AG09319 (cell line): ENCODE data around the gene EPHA8.

Experiments
- DNase-seq: peaks from one replicate; pipeline ENCODE4 v3.0.0-alpha.2; 2010; ENCODE audit warnings: low read depth; ENCODE audit errors: extremely low read depth
- CTCF ChIP-seq: IDR thresholded peaks from 2 replicates; pipeline ENCODE4 v1.5.1; 2011; ENCODE audit warnings: low read depth, mild to moderate bottlenecking, inconsistent platforms, low read length, moderate library complexity

The EPHA8 gene

GRCh38 chr1:22544606-22545005 lies 18.7 kb upstream of the EPHA8 start:
- no peak for DNase-seq

GRCh38 chr1:22545141-22545540 lies 18.1 kb upstream of the EPHA8 start:
- TF ChIP-seq CTCF: no peak
- no peak for DNase-seq

More at GRCh38 chr1:22544606-22545005, 18.7 kb upstream of the EPHA8 start:
- no peak for TF ChIP-seq CTCF

- no peak for TF ChIP-seq CTCF
- DNase-seq: no peak
Measured at GRCh38 chr1:22547186-22547817, 16.0 kb upstream of the EPHA8 start.

GRCh38 chr1:22547818-22548462 lies 15.3 kb upstream of the EPHA8 start:
- DNase-seq: no peak
- no peak for TF ChIP-seq CTCF

GRCh38 chr1:22550021-22550420 lies 13.3 kb upstream of the EPHA8 start:
- TF ChIP-seq CTCF: no peak
- DNase-seq: no peak

- no peak for DNase-seq
- TF ChIP-seq CTCF: no peak
Measured at GRCh38 chr1:22551591-22551990, 11.7 kb upstream of the EPHA8 start.

GRCh38 chr1:22552021-22552420 lies 11.3 kb upstream of the EPHA8 start:
- DNase-seq: no peak
- TF ChIP-seq CTCF: no peak
